HG03439 (cell line): ENCODE measurements around the gene LRRN4CL.
"Not testable (repeated sequence)": the region's sequence is repeated elsewhere in the genome, so short reads cannot be mapped to it uniquely, and the experiment has no call there.

ENCODE experiments used
- ATAC-seq: cut with Tn5 transposase; IDR thresholded peaks from one replicate; pipeline ENCODE4 v1.9.1; 2021; ENCODE audit warnings: mild to moderate bottlenecking, moderate library complexity; ENCODE audit not compliant: unreplicated experiment

LRRN4CL gene

DNA sequence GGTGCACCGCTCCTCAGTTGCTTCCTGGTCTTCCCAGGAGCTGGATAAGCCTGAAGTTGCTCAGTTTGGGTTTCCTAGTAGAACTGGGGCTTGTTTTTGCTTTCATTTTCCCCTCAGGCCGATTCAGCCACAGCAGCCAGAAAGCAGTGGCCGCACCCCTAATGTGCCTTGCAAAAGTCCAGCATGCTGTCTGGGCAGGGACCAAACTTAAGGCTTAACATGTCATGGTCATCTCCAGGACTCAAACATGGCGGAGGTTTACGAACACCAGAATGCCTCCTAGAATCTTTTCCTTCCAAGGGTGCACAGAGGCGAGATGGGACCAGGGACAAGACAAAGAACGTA, 20.6 kb upstream of the LRRN4CL start:
- peak; percentile 15 for ATAC-seq

DNA sequence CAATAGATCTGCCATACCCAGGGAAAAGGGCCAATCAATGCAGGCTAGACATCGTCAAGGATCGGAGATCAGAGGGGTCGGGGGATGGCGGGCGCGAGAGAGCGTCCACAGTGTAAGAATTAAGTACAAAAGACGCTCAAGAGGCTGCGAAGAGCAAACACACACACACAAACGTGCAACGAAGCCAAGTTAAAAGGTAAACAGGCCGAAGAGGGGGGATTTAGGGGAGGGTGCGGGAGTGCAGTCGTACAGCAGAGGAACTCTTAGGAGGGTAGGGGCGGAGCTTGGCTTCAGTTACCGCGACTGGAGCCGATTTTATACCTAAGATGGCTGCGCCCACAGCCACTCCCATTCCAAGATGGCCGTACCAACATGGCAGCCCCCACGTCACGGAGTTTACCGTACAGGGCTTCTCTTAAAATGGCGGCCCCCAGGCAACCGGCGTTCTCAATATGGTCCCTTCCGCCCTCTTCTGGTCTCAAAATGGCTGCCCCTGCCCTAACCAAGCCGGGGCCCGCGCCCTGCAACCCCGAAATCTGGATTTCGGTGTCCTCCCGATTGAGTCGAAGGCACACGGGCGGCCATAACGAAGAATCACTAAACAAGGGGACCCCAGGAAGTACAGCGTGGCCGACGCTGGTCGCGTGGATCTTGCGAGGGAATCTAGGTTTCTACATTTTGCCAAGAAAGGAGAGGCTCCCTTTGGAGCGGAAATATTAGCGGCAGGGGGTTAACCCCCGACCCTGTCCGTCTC, 20.1 kb upstream of the LRRN4CL start:
- peak; percentile 81 for ATAC-seq

GRCh38 chr11:62708793-62709192, 19.5 kb upstream of the LRRN4CL start:
- no peak for ATAC-seq

DNA sequence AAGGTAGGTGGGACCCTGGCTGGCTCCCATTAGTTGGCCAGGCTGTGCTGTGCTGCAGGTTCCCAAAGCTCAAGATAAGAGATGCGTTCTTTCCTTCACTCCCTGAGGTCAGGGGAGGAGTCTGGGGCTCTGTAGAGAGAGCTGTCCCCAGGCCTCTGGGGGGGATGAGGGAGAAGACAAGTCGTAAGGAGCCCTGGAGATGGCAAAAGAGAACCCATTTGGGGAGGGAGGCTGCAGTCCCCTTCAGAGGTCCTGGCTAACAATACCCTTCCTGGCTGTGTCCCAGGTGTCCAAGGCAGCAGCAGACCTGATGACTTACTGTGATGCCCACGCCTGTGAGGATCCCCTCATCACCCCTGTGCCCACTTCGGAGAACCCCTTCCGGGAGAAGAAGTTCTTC, 19.1 kb upstream of the LRRN4CL start:
- no peak for ATAC-seq

DNA sequence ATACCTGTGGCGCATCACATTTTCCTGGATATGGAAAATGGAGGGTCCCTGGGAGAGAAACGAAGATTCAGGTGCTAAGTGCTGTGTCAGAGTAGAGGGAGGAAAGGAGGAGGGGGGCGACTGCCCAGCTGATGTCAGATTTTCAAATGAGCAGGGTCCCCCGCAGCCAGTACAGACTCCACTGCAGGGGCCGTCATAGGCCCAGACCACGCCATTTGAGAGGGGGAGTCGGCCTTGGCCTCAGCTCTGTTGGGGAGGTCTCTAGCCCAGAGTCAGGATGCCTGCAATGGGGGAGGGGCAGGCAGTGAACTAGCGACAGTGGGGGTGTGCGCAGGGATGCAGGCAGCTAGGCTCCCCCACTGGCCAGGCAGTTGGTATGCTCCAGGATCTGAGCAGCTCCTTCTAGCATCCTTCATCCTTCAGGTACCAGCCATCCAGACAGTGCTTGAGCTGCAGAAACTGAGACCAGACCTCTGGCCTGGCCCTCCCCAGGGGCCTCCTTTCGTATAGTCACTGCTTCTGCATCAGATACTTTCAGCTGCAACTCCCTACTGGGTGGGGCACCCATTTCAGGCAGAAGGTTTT, 18.0 kb upstream of the LRRN4CL start, which contains the start of the genes BSCL2 and GNG3:
BSCL2 (minus strand) TSS at position 148 of the 585 bp plus-strand sequence. CDS start 229 bp downstream, outside the sequence.
GNG3 (plus strand) TSS at position 400 of the 585 bp plus-strand sequence. CDS start 620 bp downstream, outside the sequence.
- ATAC-seq = no peak

GRCh38 chr11:62706850-62707247, 17.5 kb upstream of the LRRN4CL start:
- ATAC-seq = no peak

DNA sequence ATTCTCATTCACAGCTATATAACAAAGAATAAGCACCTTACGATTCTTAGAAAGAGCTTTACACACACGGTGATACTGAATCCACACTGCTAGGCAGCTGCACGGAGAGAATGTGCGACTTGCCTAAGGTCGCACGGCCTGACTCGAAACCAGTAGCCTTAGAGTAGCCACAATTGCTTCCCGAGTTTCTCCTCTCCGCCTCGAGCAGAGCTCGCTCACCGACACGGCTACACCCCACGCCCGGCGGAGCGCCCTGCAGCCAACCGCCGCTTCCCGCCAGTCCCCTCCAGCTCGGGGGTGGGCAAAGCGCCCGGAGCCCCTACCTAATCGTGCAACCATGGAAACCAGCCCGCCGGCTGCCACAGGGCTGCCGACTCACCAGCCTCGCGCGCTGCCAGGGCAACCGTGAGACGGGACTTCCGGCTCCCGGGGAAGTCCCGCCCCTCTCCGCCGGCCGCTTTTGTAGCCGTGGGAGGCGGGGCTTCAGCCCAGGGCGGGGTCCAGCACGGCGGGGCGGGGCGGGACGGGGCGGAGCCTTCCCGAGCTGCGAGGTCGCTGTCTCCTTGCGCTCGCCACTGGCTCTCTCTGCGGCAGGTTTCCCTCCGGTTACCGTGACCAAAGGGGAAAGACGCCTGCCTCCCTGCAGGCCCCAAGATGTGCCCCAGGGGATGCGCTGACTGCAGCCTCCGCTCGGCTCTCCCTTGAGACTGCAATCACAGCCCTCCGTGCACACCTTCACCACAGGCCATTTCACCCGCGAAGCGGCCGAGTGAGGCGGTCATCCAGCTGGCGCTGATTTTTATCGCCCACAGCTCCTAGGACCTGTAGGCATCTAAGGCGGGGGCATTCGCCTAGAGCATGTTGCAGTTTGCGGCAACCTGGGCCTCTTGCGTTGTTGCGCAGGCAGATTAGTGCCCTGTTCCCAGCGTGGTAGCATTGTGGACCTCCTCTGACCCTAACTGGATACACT, 16.8 kb upstream of the LRRN4CL start:
- peak; percentile 42 for ATAC-seq

DNA sequence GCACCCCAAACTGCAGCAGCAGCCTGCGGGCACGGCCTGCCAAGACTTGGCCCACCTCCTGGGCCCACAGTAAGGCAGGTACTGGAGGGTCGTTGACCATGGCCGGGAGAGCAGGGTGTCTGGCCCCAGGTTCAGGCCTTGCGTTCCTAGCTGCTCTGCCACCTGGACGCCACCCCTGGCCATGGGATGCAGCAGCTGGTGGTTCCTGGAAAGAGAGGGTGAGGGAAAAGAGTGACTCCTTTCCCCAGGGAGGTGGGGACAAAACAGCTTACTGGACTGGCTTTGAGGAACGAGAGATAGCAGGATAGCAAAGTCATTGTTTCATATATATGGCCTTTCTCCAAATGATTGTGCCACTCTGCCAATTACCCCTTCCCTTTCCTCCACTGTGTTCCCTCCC, 16.1 kb upstream of the LRRN4CL start:
- ATAC-seq = no peak

DNA sequence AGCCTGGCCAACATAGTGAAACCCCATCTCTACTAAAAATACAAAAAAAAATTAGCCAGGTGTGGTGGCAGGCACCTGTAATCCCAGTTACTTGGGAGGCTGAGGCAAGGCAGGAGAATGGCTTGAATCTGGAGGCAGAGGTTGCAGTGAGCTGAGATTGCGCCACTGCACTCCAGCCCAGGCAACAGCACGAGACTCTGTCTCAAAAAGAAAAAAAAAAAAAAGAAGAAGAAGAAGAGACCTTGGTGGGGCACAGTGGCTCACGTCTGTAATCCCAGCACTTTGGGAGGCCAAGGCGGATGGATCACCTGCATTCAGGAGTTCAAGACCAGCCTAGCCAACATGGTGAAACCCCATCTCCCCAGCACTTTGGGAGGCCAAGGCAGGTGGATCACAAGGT, 14.6 kb upstream of the LRRN4CL start:
- not testable (repeated sequence) for ATAC-seq

DNA sequence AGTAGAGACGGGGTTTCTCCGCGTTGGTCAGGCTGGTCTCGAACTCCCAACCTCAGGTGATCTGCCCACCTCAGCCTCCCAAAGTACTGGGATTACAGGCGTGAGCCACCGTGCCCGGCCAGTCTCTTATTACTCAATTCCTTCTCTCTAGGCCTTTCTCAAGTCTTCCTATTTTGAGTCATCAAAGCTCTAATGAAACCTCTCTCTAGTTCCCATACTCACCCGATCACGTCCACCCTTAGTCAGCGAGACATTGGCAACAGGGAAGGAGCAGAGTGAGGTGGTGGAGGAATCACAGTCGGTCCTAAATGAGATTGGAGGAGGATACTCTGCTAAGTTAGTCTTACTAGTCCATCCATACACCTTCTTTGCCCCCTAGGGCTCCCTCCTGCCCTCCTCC, 12.9 kb upstream of the LRRN4CL start:
- ATAC-seq = no peak

DNA sequence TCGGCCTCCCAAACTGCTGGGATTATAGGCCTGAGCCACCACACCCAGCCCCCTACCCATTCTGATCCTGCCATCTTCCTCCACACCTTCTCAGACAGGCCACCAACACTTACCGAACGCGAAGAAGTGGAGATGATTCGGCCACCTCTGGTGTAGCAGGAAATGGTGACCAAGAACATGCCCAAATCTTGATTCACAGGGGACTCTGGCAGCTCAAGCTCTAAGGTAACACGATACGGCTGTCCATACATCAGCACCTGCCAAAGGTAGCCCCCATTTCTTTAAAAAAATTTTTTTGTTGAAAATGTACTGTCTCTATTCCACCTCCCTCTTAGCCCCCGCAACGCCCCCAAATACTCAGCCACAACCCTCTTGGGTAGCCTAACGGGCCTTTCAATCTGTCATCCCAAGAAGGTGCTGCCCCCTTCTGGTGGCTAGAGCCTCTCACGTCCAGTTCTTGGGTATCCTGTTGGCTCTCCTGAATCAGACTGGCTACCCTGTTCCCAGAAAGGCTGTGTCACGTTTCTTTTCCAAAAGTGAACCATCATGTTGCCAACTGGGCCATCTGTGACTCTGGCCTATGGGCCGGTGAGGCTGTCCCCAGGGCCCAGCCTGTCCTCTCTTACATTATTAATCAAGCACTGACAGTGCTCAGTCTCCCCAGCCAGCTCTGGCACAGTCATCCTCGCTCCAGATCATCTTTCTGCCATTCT, 5.3 kb upstream of the LRRN4CL start:
- ATAC-seq = no peak

- not testable (repeated sequence) for ATAC-seq
Observed at GRCh38 chr11:62693624-62694023, 4.3 kb upstream of the LRRN4CL start.

DNA sequence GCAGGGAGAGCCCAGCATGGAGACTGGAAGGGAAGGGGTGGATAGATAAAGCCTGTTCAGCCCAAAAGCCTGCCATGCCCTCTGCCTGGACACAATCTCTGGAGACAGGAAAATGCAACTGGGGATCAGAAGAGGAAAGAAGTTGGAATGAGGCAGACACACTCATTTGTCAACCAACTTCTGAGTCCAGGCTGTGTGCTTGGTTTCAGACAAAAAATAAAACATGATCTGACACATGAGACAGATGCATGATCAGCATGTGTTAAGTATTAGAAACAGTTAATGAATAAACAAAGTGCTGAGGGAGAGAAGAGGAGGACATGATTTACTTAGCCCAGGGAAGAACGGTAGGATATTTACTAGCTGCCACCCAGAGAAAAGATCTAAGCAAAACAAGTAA, 839 bp downstream of the LRRN4CL start:
- no peak for ATAC-seq

DNA sequence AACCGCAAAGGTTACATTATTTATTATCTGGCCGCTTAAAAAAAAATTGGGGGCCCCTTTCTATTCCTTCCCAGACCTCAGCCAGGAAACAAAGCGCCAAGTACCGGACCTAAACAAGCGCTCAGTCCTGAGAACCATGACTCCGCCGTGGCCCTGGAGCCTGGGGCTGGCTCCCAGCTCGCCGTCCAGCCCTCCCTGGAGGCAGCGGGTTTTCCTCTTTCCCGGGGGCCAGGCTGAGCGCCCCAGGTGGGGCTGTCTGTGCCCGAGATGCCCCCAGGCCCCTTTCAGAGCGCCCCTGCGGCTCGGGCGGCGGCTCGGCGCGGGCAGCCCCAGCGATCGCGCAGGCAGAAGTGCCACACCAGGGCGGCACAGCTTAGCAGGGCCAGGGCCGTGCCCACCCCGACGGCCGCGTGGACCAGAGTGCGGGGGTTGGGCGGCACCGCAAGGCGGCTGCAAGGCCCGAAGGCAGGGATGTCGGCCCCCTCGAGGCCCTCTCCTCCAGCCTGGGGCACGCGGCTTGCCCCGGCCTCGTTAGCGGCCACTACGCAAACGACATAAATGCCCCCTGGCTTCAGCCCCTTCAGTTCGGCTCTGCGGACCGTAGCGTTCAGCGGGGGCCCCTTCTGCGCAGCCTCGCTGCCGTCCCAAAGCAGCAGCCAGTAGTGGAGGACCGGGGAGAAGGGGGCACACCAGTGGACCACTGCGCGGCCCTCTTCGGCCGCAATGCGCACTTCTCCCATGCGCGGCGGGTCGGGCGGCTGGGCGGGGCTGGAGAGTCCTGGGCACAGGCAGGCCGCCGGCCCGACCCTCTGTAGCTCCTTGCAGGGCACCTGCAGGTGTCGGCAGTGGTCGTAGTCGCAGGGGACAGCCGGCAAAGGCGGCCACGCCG, 1.6 kb downstream of the LRRN4CL start:
- no peak for ATAC-seq

- no peak for ATAC-seq
Observed at GRCh38 chr11:62682518-62682917, 6.8 kb downstream of the LRRN4CL start.

- peak; percentile 48 for ATAC-seq
Observed at GRCh38 chr11:62680825-62681240, 8.5 kb downstream of the LRRN4CL start.

DNA sequence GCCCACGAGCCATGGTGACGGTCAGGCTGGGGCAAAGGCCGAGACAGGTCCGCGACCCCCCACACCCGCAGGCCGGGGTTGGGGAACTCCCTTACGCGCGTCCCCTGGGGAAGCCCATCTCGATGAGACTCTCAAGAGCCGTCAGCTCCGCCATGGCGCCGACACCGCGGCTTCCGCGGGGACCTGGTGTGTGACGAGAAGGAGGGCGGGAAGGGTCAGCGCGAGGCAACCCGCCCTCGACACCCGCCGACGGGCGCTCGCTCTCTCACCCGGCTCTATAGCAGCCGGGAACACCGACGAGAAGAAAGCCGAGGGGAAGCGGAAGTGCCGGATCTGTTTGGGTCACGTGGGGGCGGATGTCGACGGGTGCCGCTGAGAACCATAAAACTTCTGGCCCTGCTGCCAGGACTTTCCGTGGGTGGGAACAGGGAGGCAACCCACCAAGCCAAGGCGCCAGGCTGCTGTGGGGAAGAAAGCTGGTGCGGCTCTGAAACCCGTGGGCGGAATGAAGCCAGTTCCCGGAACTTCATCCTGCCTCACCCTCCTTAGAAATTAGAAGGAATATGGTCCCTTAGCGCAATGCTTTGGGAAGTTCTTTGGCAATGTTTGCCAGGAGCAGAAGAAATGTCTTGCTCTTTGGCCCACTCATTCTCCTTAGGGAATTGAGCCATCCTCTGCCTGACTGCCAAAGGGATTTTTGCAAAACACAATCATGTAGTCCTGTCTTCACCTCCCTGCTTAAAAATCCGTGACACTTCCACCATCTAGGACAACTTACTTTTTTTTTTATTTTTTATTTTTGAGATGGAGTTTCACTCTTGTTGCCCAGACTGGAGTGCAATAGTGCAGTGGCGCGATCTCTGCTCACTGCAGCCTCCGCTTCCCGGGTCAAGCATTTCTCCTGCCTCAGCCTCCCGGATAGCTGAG, 10.3 kb downstream of the LRRN4CL start, which contains the start of gene UBXN1:
UBXN1 (minus strand) TSS at position 304 of the 927 bp plus-strand sequence; CDS start at position 154, 150 bp downstream.
- peak; percentile 60 for ATAC-seq

DNA sequence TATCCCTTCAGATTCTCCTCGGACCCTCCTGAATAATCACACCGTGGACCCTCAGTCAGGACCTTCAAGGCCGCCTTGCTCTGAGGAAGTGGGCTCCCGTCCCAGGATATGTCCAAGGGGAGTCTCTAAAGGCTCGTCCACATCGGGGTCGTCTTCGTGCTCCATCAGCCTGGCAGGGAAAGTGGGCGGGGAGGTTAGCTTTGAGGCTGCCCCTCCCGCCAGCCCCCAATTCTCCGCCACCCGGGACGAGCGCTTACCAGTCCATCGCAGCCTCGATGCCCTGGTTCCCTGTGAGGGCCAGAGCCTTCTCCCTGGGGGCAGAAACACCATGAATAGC, 10.9 kb downstream of the LRRN4CL start:
- peak; percentile 3 for ATAC-seq

GRCh38 chr11:62677714-62678113, 11.6 kb downstream of the LRRN4CL start:
- no peak for ATAC-seq
